GM18507 (cell line): Measurements from ENCODE around the gene CASQ1.

Source experiments
- DNase-seq: peaks from one replicate; pipeline ENCODE4 v3.0.0; 2011; ENCODE audit warnings: low read depth; ENCODE audit not compliant: insufficient read length; ENCODE audit errors: extremely low spot score
- FAIRE-seq: peaks from 2 replicates; lab custom pipeline; 2011; peaks lifted over from hg19 to GRCh38; lab: Jason Lieb, UNC

CASQ1 gene

GRCh38 chr1:160196143-160196542, 5.8 kb downstream of the CASQ1 start:
- FAIRE-seq (no peak), DNase-seq (no peak)

DNA sequence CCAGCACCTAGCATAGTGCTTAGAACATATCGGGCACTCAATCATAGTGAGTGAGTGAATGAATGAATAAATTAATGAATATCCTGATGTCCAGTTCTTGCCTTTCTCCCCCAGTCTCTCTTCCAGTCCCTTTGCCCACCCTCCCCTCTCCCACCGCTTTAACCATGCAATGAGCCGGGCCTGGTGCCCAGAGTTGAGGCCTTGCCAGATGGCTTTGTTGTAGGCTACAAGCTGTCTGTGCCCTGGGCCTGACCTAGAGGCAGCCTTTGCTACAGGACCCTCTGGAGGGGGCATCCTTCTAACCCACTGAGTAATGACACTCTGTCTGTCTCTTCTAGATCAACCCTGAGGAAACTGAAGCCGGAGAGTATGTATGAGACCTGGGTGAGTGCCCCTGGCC, 6.9 kb downstream of the CASQ1 start:
- FAIRE-seq: no peak
- no peak for DNase-seq

- FAIRE-seq: no peak
- DNase-seq: no peak
Observed at GRCh38 chr1:160200786-160201185, 10.4 kb downstream of the CASQ1 start.

GRCh38 chr1:160204526-160205241, 14.3 kb downstream of the CASQ1 start:
- DNase-seq (peak; percentile 32), FAIRE-seq (peak; percentile 89)

DNA sequence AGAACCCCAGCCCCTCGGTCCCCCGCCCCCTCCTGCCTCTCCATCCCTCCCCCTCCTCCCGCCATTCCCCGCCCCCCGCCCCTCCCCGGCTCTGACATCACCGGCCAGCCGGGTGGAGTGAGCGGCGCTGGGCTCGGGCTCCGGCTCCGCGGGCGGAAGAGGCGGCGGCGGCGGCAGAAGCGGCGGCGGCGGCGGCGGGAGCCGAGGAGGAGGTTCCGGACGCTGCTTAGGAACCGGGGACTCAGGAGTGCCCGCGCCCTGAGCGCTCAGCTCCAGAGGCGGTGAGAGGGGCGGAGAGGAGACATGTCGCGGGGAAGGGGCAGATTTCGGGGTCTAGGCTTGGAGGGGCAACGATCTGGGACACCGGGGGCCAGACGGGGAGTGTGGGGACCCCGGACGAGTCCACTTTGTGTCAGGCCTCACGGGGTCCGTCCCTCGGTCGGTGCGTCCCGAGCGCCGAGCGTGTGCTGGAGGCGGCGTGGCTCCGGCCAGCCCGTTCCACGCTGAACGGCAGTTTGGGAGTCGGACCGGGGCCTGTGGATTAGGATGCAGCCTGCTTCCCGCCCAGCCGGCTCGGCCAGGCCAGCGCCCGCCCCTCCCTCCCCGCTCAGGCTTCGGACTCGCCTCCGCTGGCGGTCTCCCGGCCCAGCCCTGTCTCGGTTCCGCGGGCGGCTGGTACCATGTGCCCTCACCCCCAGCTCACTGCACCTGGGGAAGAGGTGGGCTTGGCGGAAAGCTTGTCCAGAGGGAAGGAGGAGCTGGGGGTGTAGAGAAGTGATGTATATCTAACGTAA, 15.1 kb downstream of the CASQ1 start, which contains the start of gene PEA15:
TSS of gene PEA15 (plus strand) at position 143 of the 794 bp plus-strand sequence. CDS start 6,161 bp downstream, outside the sequence.
- peak; percentile 73 for DNase-seq
- FAIRE-seq: no peak

GRCh38 chr1:160206036-160206389, 15.6 kb downstream of the CASQ1 start:
- DNase-seq (peak; percentile 29), FAIRE-seq (peak; percentile 73)

GRCh38 chr1:160206421-160207117, 16.2 kb downstream of the CASQ1 start:
- FAIRE-seq (peak; percentile 48), DNase-seq (no peak)

- DNase-seq: no peak
- no peak for FAIRE-seq
Observed at GRCh38 chr1:160207118-160207650, 16.8 kb downstream of the CASQ1 start.

GRCh38 chr1:160207771-160208556, 17.6 kb downstream of the CASQ1 start:
- DNase-seq (no peak), FAIRE-seq (no peak)

- FAIRE-seq (no peak), DNase-seq (no peak)
Observed at GRCh38 chr1:160208557-160209320, 18.4 kb downstream of the CASQ1 start.

GRCh38 chr1:160209321-160210046, 19.1 kb downstream of the CASQ1 start:
- DNase-seq (no peak), FAIRE-seq (no peak)

DNA sequence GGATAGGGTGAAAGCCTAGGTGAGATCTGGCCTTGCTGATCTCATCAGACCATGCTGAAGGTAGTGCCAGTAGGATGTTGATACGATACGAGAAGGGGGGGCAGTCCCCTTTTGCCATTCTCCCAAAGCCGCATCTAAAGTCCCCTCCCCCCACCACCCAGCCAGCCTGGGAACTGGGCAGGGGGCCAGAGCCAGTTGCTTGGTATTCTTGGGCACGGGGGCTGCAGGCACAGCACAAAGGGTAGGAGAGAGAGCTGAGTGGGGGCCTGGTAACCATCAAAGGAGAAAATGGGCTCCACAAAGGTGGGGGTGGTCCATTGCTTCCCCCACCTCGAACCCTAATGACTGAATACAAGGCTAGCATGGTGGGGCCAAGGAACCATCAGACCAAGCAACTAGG, 20.2 kb downstream of the CASQ1 start:
- DNase-seq: no peak
- no peak for FAIRE-seq

DNA sequence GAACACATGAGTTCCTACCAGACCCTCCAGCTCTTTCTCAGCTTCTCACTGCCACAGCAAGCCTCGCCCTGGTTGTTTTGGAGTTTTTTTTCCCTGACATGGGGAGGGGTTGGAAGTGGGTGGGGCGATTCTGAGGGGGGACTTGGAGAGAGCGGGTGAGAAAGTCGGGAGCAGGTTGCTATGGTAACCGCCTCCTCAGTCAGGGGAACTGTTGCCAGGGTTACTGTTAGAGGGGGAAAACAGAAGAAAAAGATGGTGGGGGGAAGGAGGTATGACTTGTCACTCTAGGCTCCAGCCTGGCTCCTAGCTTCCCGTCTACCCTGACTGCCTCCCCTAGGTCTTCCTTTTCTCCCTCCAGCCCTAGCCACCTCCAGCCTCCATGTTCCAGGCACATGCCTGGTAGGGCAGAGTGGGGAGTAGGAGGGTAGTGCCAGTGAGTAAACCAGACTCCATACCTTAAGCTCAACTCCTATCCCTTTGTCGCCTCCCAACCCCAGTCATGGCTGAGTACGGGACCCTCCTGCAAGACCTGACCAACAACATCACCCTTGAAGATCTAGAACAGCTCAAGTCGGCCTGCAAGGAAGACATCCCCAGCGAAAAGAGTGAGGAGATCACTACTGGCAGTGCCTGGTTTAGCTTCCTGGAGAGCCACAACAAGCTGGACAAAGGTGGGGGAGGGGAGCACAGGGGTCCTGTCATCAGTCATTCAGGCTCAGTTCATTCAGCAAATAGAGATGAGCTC, 20.8 kb downstream of the CASQ1 start:
- no peak for DNase-seq

DNA sequence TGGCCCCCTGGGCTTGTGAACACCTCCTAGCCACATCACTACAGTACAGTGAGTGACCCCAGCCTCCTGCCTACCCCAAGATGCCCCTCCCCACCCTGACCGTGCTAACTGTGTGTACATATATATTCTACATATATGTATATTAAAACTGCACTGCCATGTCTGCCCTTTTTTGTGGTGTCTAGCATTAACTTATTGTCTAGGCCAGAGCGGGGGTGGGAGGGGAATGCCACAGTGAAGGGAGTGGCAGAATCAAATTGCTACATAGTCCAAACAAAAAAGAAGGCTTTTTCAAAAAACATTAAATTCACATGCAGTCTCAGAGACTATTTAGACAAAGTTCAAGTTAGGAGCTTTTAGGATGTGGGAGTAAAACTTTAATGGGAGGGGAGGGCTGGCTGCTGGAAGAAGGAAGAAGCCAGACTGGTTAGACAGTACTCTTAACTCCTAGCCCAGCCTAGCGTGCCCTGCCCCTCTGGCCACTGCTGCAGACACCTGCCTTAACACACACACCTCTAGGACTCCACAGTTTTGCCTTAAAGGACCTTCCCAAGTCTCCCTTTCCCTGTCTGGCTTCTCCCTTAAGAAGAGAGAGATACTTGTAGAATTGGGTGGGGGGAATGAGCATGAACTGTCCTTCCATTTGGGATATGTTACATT, 24.2 kb downstream of the CASQ1 start:
- FAIRE-seq: no peak
- no peak for DNase-seq

More for the DNA sequence above, 20.8 kb downstream of the CASQ1 start:
- FAIRE-seq: no peak

DNA sequence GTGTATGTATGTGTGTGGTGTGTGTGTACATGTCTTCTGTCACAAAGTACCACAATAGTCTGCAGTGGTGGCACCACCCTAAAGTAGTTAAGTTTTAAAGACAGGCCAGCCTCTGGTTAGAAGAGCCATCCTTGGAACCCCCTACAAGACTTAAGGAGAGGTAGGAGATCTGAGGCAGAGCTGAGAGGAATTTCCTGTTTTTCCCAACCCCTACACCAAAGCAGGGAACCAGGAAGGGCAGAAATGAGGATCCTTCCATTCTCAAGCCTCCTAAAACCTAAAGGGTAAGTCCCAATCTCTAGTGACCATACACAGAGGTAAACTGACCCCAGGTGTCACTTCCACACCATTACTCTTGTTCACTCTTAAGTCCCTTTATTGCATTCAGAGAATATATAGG, 25.9 kb downstream of the CASQ1 start:
- no peak for FAIRE-seq
- DNase-seq: no peak

GRCh38 chr1:160217481-160218051, 27.2 kb downstream of the CASQ1 start:
- DNase-seq: no peak
- no peak for FAIRE-seq
